SK-N-SH treated with all-trans-retinoic acid at 6 μM for 48 hours (cell line): ENCODE results near the gene GTF3A.

Experiments
- ARNTL ChIP-seq: fragments of 450-650 bp; formaldehyde crosslinking; IDR thresholded peaks from 2 replicates; pipeline ENCODE4 v1.5.0; 2020; ENCODE audit warnings: low read depth, mild to moderate bottlenecking, moderate library complexity, borderline replicate concordance
- BACH2 ChIP-seq: fragments of 250-450 bp; sonication (Bioruptor Pico); IDR thresholded peaks from 2 replicates; pipeline ENCODE4 v1.9.0; 2021; ENCODE audit warnings: mild to moderate bottlenecking, borderline replicate concordance
- ISL1 ChIP-seq: fragments of 250-450 bp; sonication (Bioruptor Pico); IDR thresholded peaks from 2 replicates; pipeline ENCODE4 v2.1.2; 2022; ENCODE audit warnings: mild to moderate bottlenecking, moderate library complexity
- POU6F1 ChIP-seq: fragments of 250-450 bp; sonication (Bioruptor Pico); IDR thresholded peaks from 2 replicates; pipeline ENCODE4 v1.8.0; 2021; ENCODE audit warnings: low read depth, mild to moderate bottlenecking, moderate library complexity, borderline replicate concordance
- TSHZ2 ChIP-seq: fragments of 250-450 bp; sonication (Bioruptor Pico); IDR thresholded peaks from 2 replicates; pipeline ENCODE4 v1.5.0; 2020; ENCODE audit warnings: mild to moderate bottlenecking, moderate library complexity
- ZFP3 ChIP-seq: fragments of 250-450 bp; sonication (Bioruptor Pico); IDR thresholded peaks from 2 replicates; pipeline ENCODE4 v1.5.0; 2020; ENCODE audit warnings: mild to moderate bottlenecking, moderate library complexity
- ZFP30 ChIP-seq: fragments of 450-650 bp; formaldehyde crosslinking; IDR thresholded peaks from 2 replicates; pipeline ENCODE4 v1.5.0; 2022; ENCODE audit warnings: mild to moderate bottlenecking, moderate library complexity

DNA sequence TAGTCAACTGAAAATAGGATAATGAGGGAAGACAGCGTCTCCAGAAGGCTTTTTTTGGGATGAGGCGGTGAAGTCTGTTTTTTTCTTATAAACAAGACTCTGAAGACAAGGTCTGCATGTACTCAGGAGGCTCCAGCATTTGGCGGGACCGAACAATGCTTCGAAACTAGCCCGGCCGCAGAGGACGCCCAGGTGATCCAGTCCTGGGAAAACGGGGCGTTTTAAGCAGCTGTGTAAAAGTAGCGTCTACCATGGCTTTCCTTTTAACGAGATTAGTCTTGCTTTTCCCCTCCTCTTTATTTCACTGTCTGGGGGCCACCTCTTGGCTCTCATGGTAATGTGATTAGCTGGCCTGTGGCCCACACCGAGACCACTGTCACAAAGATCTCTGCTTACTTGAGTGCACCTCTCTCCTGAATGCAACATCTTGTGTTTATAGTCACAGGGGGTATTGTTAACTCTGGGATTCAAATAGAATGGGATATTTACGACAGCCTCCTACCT lies 29.4 kb upstream of the GTF3A start:
- TF ChIP-seq TSHZ2 (CRISPR knock-in tag) (no peak), ZFP3 (no peak), ISL1 (CRISPR knock-in tag) (no peak), ZFP30 (CRISPR knock-in tag) (no peak), BACH2 (CRISPR knock-in tag) (no peak), POU6F1 (CRISPR knock-in tag) (no peak), ARNTL (CRISPR knock-in tag) (no peak)
